Measurements from ENCODE around the gene PATE4.

DNA sequence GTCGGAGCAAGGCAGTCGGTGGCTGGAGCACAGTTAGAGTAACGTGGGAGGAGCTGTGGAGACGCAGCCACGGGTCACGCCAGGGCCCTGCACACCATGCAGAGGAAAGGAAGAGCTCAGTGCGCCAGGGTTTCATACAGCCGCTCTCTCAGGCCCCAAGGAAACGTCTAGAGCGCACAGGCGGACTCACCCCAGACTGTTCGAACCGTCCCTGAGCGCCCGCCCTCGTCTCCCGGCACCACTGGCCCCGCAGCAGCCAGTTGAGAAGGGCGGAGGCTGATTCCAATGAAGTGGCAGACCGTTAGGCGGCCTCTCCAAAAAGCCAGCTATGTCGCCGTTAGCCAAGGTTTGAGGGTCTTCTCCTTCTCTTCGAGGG lies 53.9 kb downstream of the PATE4 start:
- TF ChIP-seq, protein P1, sequence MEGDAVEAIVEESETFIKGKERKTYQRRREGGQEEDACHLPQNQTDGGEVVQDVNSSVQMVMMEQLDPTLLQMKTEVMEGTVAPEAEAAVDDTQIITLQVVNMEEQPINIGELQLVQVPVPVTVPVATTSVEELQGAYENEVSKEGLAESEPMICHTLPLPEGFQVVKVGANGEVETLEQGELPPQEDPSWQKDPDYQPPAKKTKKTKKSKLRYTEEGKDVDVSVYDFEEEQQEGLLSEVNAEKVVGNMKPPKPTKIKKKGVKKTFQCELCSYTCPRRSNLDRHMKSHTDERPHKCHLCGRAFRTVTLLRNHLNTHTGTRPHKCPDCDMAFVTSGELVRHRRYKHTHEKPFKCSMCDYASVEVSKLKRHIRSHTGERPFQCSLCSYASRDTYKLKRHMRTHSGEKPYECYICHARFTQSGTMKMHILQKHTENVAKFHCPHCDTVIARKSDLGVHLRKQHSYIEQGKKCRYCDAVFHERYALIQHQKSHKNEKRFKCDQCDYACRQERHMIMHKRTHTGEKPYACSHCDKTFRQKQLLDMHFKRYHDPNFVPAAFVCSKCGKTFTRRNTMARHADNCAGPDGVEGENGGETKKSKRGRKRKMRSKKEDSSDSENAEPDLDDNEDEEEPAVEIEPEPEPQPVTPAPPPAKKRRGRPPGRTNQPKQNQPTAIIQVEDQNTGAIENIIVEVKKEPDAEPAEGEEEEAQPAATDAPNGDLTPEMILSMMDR (conservative IDR thresholded peaks at IDR 0.05), result no peak
- no peak for TF ChIP-seq ZFX (IDR thresholded peaks at IDR 0.05)
